22Rv1 (cell line): Measurements from ENCODE around the gene MYRFL.

Experiments used
- CTCF ChIP-seq: fragments of 450-650 bp; IDR thresholded peaks from 2 replicates; pipeline ENCODE4 v1.5.1; 2017; ENCODE audit warnings: mild to moderate bottlenecking
- ZFX ChIP-seq: fragments of 450-650 bp; IDR thresholded peaks from 2 replicates; pipeline ENCODE4 v1.6.1; 2017; ENCODE audit warnings: antibody characterized with exemption, borderline replicate concordance

GRCh38 chr12:69837657-69838415 is 12.8 kb downstream of the MYRFL start:
- TF ChIP-seq CTCF (no peak), ZFX (no peak)
